Panc1 (cell line): ENCODE results near the gene SNRK.

Experiments used
- POLR2AphosphoS5 ChIP-seq: IDR thresholded peaks from 2 replicates; pipeline ENCODE4 v1.6.1; 2012; ENCODE audit warnings: mild to moderate bottlenecking, low read depth, low read length, moderate library complexity
- TF ChIP-seq, protein P1 (sequence below), 2 experiments: IDR thresholded peaks; 2 replicates each; pipeline ENCODE4 v1.6.1; 2011 to 2012; ENCODE audit warnings: low read depth in 2 of 2, control low read depth in 1 of 2, low read length in 1 of 2, mild to moderate bottlenecking in 1 of 2, moderate library complexity in 1 of 2; ENCODE audit not compliant: insufficient read depth in 1 of 2
- TF ChIP-seq, protein P2 (sequence below): fragments of 450-650 bp; IDR thresholded peaks from 2 replicates; pipeline ENCODE4 v1.5.1; 2017; ENCODE audit warnings: mild to moderate bottlenecking

DNA sequence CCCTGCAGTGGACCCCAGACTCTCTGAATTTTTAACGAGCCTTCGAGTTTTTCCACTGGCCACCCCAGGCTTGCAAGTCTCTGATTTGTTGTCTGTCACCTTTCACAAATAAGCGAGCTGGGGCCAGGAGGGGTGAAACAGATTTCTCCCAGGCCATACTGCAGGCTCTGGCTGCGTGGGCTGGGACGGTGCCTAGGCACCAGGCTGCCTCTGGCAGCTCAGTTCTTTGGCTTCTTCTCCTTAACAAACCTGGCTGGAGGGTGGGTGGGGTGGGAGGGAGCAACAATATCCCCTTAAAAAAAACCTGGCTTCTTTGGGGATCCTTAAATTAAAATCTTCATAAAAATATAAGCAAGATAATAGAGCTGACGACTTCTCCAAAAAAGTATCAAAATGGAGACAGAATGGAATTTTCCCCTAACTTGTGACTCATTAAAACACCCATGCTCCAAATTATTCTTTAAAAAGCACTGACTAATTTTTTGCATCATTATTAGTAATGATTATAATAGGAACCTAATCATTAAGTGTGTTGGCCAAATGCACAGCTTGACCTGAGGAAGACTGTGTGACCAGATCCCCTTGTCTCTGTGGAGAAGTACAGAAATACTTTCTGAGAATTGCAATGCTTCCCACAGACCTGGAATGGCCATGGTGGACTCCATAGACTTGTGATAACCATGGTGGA, 84.1 kb downstream of the SNRK start:
- TF ChIP-seq, protein P1, sequence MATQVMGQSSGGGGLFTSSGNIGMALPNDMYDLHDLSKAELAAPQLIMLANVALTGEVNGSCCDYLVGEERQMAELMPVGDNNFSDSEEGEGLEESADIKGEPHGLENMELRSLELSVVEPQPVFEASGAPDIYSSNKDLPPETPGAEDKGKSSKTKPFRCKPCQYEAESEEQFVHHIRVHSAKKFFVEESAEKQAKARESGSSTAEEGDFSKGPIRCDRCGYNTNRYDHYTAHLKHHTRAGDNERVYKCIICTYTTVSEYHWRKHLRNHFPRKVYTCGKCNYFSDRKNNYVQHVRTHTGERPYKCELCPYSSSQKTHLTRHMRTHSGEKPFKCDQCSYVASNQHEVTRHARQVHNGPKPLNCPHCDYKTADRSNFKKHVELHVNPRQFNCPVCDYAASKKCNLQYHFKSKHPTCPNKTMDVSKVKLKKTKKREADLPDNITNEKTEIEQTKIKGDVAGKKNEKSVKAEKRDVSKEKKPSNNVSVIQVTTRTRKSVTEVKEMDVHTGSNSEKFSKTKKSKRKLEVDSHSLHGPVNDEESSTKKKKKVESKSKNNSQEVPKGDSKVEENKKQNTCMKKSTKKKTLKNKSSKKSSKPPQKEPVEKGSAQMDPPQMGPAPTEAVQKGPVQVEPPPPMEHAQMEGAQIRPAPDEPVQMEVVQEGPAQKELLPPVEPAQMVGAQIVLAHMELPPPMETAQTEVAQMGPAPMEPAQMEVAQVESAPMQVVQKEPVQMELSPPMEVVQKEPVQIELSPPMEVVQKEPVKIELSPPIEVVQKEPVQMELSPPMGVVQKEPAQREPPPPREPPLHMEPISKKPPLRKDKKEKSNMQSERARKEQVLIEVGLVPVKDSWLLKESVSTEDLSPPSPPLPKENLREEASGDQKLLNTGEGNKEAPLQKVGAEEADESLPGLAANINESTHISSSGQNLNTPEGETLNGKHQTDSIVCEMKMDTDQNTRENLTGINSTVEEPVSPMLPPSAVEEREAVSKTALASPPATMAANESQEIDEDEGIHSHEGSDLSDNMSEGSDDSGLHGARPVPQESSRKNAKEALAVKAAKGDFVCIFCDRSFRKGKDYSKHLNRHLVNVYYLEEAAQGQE (IDR thresholded peaks at IDR 0.05; ENCODE audit: insufficient read depth in 1 of 2, low read depth in 2 of 2, low read length in 1 of 2), result no peak
- TF ChIP-seq, protein P2, sequence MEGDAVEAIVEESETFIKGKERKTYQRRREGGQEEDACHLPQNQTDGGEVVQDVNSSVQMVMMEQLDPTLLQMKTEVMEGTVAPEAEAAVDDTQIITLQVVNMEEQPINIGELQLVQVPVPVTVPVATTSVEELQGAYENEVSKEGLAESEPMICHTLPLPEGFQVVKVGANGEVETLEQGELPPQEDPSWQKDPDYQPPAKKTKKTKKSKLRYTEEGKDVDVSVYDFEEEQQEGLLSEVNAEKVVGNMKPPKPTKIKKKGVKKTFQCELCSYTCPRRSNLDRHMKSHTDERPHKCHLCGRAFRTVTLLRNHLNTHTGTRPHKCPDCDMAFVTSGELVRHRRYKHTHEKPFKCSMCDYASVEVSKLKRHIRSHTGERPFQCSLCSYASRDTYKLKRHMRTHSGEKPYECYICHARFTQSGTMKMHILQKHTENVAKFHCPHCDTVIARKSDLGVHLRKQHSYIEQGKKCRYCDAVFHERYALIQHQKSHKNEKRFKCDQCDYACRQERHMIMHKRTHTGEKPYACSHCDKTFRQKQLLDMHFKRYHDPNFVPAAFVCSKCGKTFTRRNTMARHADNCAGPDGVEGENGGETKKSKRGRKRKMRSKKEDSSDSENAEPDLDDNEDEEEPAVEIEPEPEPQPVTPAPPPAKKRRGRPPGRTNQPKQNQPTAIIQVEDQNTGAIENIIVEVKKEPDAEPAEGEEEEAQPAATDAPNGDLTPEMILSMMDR, result no peak
- TF ChIP-seq POLR2AphosphoS5, result no peak
